ENCODE measurements around the gene BRF1.
"Not testable (repeated sequence)": the region's sequence is repeated elsewhere in the genome, so short reads cannot be mapped to it uniquely, and the experiment has no call there.

Gene BRF1

GRCh38 chr14:105333020-105333490, 32.3 kb upstream of the BRF1 start:
- no peak for DNase-seq (ENCODE audit: low read depth in 2 of 2)

GRCh38 chr14:105332350-105332874, 31.6 kb upstream of the BRF1 start:
- DNase-seq (ENCODE audit: low read depth in 2 of 2) = no peak

- no peak for DNase-seq (ENCODE audit: low read depth in 2 of 2)
Observed at GRCh38 chr14:105331575-105332349, 31.0 kb upstream of the BRF1 start.

- no peak for DNase-seq (ENCODE audit: low read depth in 2 of 2)
Observed at GRCh38 chr14:105330491-105330895, 29.7 kb upstream of the BRF1 start.

- no peak for DNase-seq (ENCODE audit: low read depth in 2 of 2)
Observed at GRCh38 chr14:105329411-105330150, 28.8 kb upstream of the BRF1 start.

- no peak for DNase-seq (ENCODE audit: low read depth in 2 of 2)
Observed at GRCh38 chr14:105328678-105329390, 28.0 kb upstream of the BRF1 start.

- no peak for DNase-seq (ENCODE audit: low read depth in 2 of 2)
Observed at GRCh38 chr14:105328070-105328677, 27.4 kb upstream of the BRF1 start.

GRCh38 chr14:105327695-105328045, 26.9 kb upstream of the BRF1 start:
- not testable (repeated sequence) for DNase-seq (ENCODE audit: low read depth in 2 of 2)

- DNase-seq (ENCODE audit: low read depth in 2 of 2) = no peak
Observed at GRCh38 chr14:105326891-105327694, 26.3 kb upstream of the BRF1 start.

- no peak for DNase-seq (ENCODE audit: low read depth in 2 of 2)
Observed at GRCh38 chr14:105326568-105326867, 25.7 kb upstream of the BRF1 start.

GRCh38 chr14:105325716-105326567, 25.1 kb upstream of the BRF1 start:
- DNase-seq (ENCODE audit: low read depth in 2 of 2) = no peak

GRCh38 chr14:105325303-105325702, 24.5 kb upstream of the BRF1 start:
- DNase-seq (ENCODE audit: low read depth in 2 of 2) = no peak

GRCh38 chr14:105324871-105325270, 24.1 kb upstream of the BRF1 start:
- DNase-seq (ENCODE audit: low read depth in 2 of 2) = no peak

GRCh38 chr14:105324080-105324778, 23.4 kb upstream of the BRF1 start:
- no peak for DNase-seq (ENCODE audit: low read depth in 2 of 2)

GRCh38 chr14:105323663-105324062, 22.9 kb upstream of the BRF1 start:
- no peak for DNase-seq (ENCODE audit: low read depth in 2 of 2)

GRCh38 chr14:105322791-105323556, 22.2 kb upstream of the BRF1 start:
- DNase-seq (ENCODE audit: low read depth in 2 of 2) = no peak

- no peak for DNase-seq (ENCODE audit: low read depth in 2 of 2)
Observed at GRCh38 chr14:105317546-105317945, 16.7 kb upstream of the BRF1 start.

- no peak for DNase-seq (ENCODE audit: low read depth in 2 of 2)
Observed at GRCh38 chr14:105316968-105317510, 16.2 kb upstream of the BRF1 start.

GRCh38 chr14:105316577-105316941, 15.8 kb upstream of the BRF1 start:
- no peak for DNase-seq (ENCODE audit: low read depth in 2 of 2)

Measured in stimulated activated CD4-positive, alpha-beta T cell treated with anti-CD3 and anti-CD28 coated beads, Interleukin-12 subunit alpha, Interleukin-12 subunit beta, amount 100 ng/mL, for 24 hours (primary cell).